Skeletal muscle tissue (tissue), 4 donors: ENCODE measurements around the gene TRMU. TPM values are rescaled to one million over a fixed set of nuclear protein-coding genes. Genes with fewer than 3 reads are reported as not detected.
A peak's percentile ranks its signal among the peaks of the same experiment; 100 is the strongest.

Experiments used
- H3K27ac ChIP-seq: one replicate; pipeline ENCODE4 v1.7.0; 2013; ENCODE audit warnings: mild to moderate bottlenecking, low read depth, low read length, inconsistent platforms
- H3K27me3 ChIP-seq, 3 donors: one replicate each; pipeline ENCODE4 v1.7.0; 2013; ENCODE audit warnings: low read length in 3 of 3; ENCODE audit not compliant: control insufficient read depth in 3 of 3, insufficient read depth in 3 of 3
- H3K36me3 ChIP-seq, 3 donors: one replicate each; pipeline ENCODE4 v1.7.0; 2013; ENCODE audit warnings: low read length in 3 of 3; ENCODE audit not compliant: control insufficient read depth in 3 of 3, insufficient read depth in 3 of 3
- H3K4me1 ChIP-seq, 3 donors: one replicate each; pipeline ENCODE4 v1.7.0; 2013; ENCODE audit warnings: low read length in 3 of 3, mild to moderate bottlenecking in 3 of 3; ENCODE audit not compliant: control insufficient read depth in 3 of 3, insufficient read depth in 3 of 3
- H3K4me3 ChIP-seq, 3 donors: one replicate each; pipeline ENCODE4 v1.7.0; 2013; ENCODE audit warnings: low read length in 3 of 3
- H3K9ac ChIP-seq, 3 donors: one replicate each; pipeline ENCODE4 v1.7.0; 2013; ENCODE audit warnings: low read length in 3 of 3, mild to moderate bottlenecking in 3 of 3, moderate library complexity in 2 of 3, low read depth in 1 of 3
- H3K9me3 ChIP-seq, 3 donors: one replicate each; pipeline ENCODE4 v1.7.0; 2013; ENCODE audit warnings: low read length in 3 of 3; ENCODE audit not compliant: control insufficient read depth in 3 of 3
- total RNA-seq: library from RNA; depleted of rRNA; stranded (reverse); fragments of >200 nt; gene quantifications from one replicate; pipeline ENCODE4 v1.2.3, GENCODE V29; 2014
- donor health status: Osteomylitis.

The TRMU gene
- total RNA-seq, 1 donor from 2014 or later = 16.7 TPM

DNA sequence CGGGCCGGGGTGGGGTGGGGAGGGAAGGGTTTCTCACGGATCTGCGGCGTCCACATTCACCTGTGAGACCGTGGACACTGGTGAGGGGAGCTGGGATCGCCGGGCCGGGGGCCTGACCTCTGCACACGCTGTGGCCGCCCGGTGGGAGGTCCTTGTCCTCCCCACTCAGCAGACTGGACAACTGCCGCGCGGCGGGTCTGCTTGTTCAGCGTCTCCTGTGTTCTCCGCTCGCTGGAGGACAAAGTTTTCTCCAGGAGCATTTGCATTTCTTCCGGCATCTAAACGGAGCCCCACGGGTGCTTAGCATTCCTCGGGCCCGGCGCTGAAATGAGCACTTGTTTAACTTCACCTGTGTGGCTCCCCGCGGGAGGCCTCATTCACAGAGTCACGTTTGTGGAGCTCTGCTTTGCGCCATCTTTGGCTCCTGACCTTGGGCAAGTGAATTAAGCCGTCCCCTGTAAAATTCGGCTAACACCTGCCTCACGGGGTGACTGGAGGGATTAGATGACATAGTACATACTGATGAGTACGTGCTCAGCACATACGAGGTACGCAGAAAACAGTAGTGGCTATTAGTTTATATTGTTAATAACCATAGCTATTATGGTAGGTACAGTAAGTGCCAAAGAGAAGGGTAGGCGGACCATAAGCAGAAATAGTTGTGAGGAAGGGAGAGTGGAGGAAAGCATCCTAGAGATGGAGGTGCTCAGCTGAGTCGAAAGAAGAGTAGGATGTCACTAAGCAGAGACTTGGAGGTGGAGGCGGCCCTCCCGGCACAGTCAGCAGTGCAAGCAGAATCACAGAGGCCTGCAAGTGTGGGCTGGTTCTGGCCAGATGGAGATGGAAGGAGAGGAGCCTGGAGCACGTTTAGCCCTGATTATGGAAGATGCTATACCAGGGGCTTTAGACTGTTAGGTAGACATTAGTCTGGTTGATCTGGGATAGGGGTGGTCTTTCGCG, 885 bp downstream of the TRMU start:
- Histone ChIP-seq H3K9me3 (no peaks in the 10 kb centered on the region), H3K36me3 (peaks cover 21 to 35% (median 24%) of the 10 kb centered on the region in 3 donors), H3K4me3 (peak overlapping the region; percentile 82 to 96 (median 96)), H3K4me1 (peaks cover 16 to 22% (median 20%) of the 10 kb centered on the region in 3 donors), H3K9ac (peak overlapping the region; percentile 82 to 94 (median 93)), H3K27me3 (no peaks in the 10 kb centered on the region), H3K27ac (peak overlapping the region; percentile 96)

- peaks cover 27 to 48% (median 34%) of the 10 kb centered on the region in 3 donors for H3K36me3 ChIP-seq
Observed at GRCh38 chr22:46337870-46338269, 2.4 kb downstream of the TRMU start.

GRCh38 chr22:46338636-46339035, 3.1 kb downstream of the TRMU start:
- H3K4me1 ChIP-seq = peaks cover 16 to 22% (median 20%) of the 10 kb centered on the region in 3 donors
- H3K9me3 ChIP-seq = no peaks in the 10 kb centered on the region
- H3K9ac ChIP-seq = no peak overlapping the region
- H3K27me3 ChIP-seq = no peaks in the 10 kb centered on the region
- H3K27ac ChIP-seq = no peak overlapping the region
- H3K36me3 ChIP-seq = peaks cover 32 to 55% (median 42%) of the 10 kb centered on the region in 3 donors
- H3K4me3 ChIP-seq = no peak overlapping the region

More at GRCh38 chr22:46337870-46338269, 2.4 kb downstream of the TRMU start:
- no peaks in the 10 kb centered on the region for H3K9me3 ChIP-seq
- H3K27ac ChIP-seq = no peak overlapping the region
- H3K27me3 ChIP-seq = no peaks in the 10 kb centered on the region
- H3K4me1 ChIP-seq = peaks cover 16 to 22% (median 20%) of the 10 kb centered on the region in 3 donors
- no peak overlapping the region for H3K4me3 ChIP-seq
- no peak overlapping the region for H3K9ac ChIP-seq

GRCh38 chr22:46339956-46340355, 4.4 kb downstream of the TRMU start:
- Histone ChIP-seq H3K27me3 (no peaks in the 10 kb centered on the region), H3K9me3 (no peaks in the 10 kb centered on the region), H3K27ac (no peak overlapping the region), H3K4me3 (no peak overlapping the region), H3K4me1 (peaks cover 16 to 22% (median 20%) of the 10 kb centered on the region in 3 donors), H3K9ac (no peak overlapping the region), H3K36me3 (peaks cover 40 to 62% (median 54%) of the 10 kb centered on the region in 3 donors)

DNA sequence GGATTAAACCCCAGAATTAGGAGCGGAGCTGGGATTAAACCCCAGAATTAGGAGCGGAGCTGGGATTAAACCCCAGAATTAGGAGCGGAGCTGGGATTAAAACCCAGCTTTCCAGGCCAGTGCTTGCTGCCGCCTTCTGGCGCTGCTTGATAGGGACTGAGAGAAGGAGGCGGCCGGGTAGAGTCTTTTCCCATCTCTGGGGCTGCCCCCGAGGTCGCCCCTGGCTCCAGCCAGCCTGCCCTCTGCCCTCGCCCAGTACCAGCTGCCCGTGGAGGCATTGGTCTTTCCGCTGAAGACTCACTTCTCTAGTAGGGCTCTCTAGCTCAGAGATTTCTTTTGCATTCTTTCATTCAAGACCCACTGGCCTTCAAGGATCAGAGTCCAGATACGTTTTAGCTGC, 5.2 kb downstream of the TRMU start:
- peaks cover 40 to 64% (median 58%) of the 10 kb centered on the region in 3 donors for H3K36me3 ChIP-seq
- no peak overlapping the region for H3K9ac ChIP-seq
- H3K4me3 ChIP-seq = no peak overlapping the region
- no peaks in the 10 kb centered on the region for H3K27me3 ChIP-seq
- peaks cover 16 to 20% (median 20%) of the 10 kb centered on the region in 3 donors for H3K4me1 ChIP-seq
- no peak overlapping the region for H3K27ac ChIP-seq
- no peaks in the 10 kb centered on the region for H3K9me3 ChIP-seq

DNA sequence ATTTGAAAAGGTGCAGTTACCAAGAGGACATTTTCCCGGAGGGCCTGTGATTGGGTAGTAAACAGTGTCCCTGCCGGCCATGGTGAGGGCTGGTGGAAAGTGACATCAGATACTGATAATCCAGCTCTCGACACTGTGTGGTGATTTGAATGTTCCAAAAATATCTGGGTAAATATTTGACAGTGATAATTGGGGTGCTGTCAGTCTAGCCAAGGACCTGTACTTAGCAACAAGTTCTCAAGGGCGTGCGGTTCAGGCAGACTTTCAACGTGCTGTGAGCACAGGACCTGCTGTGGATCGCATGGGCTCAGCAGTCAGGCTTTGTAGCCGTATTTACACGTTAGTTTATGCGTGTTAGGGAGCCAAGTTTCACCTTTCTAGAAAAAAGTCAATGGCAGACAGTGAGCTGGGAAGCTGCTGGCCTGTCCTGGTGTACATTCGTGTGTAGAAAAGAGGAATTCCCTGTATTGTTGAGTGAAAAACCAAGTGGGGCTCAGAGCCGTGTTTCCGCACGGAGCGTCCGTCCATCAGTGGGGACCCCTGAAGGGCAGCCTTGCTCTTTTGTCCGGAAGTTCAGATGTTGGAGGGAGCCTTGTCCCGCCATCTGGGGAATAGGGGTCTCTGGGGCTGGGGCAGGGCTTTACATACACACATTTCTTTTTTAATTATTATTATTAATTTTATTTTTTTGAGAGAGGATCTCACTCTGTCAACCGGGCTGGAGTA, 11.3 kb downstream of the TRMU start:
- Histone ChIP-seq H3K36me3 (peaks cover 61 to 79% (median 71%) of the 10 kb centered on the region in 3 donors), H3K9me3 (no peaks in the 10 kb centered on the region), H3K4me3 (peak overlapping the region in 1 of 3 donors; percentile 13), H3K27me3 (no peaks in the 10 kb centered on the region), H3K4me1 (peaks cover 7 to 22% (median 12%) of the 10 kb centered on the region in 3 donors), H3K9ac (peak overlapping the region in 1 of 3 donors; percentile 64), H3K27ac (peak overlapping the region; percentile 61)

GRCh38 chr22:46347646-46348045, 12.1 kb downstream of the TRMU start:
- H3K36me3 ChIP-seq = peaks cover 67 to 82% (median 73%) of the 10 kb centered on the region in 3 donors
- no peak overlapping the region for H3K4me3 ChIP-seq
- no peaks in the 10 kb centered on the region for H3K9me3 ChIP-seq
- peak overlapping the region in 1 of 3 donors; percentile 16 for H3K9ac ChIP-seq
- H3K27me3 ChIP-seq = no peaks in the 10 kb centered on the region
- H3K4me1 ChIP-seq = peaks cover 9 to 23% (median 15%) of the 10 kb centered on the region in 3 donors
- no peak overlapping the region for H3K27ac ChIP-seq

- Histone ChIP-seq H3K9ac (no peak overlapping the region), H3K27ac (no peak overlapping the region), H3K9me3 (no peaks in the 10 kb centered on the region), H3K4me3 (no peak overlapping the region), H3K4me1 (peaks cover 15 to 28% (median 20%) of the 10 kb centered on the region in 3 donors), H3K36me3 (peaks cover 70 to 80% (median 73%) of the 10 kb centered on the region in 3 donors), H3K27me3 (no peaks in the 10 kb centered on the region)
Observed at GRCh38 chr22:46348099-46348695, 12.7 kb downstream of the TRMU start.

- Histone ChIP-seq H3K4me3 (no peak overlapping the region), H3K27ac (no peak overlapping the region), H3K9me3 (no peaks in the 10 kb centered on the region), H3K9ac (no peak overlapping the region), H3K36me3 (peaks cover 73 to 80% (median 78%) of the 10 kb centered on the region in 3 donors), H3K27me3 (no peaks in the 10 kb centered on the region), H3K4me1 (peaks cover 21 to 38% (median 31%) of the 10 kb centered on the region in 3 donors)
Observed at GRCh38 chr22:46349238-46349637, 13.7 kb downstream of the TRMU start.
